ENCODE results near the gene HMOX2.

DNA sequence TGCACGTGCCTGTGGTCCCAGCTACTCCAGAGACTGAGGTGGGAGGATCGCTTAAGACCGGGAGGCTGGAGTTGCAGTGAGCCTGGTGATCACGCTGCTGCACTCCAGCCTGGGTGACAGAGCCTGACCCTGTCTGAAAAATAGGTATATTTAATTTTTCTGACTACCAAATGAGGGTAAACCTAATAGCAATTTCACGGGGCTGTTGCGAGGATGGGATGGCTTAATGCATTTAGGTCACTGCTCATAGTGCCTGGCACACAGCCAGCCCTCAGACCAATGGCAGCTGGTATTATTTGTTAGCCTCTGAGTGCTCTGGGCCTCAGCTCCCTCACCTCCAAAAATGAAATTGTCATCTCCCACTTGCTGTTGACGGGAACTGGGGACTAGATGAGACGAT, 68.3 kb downstream of the HMOX2 start:
- TF ChIP-seq, protein P1, sequence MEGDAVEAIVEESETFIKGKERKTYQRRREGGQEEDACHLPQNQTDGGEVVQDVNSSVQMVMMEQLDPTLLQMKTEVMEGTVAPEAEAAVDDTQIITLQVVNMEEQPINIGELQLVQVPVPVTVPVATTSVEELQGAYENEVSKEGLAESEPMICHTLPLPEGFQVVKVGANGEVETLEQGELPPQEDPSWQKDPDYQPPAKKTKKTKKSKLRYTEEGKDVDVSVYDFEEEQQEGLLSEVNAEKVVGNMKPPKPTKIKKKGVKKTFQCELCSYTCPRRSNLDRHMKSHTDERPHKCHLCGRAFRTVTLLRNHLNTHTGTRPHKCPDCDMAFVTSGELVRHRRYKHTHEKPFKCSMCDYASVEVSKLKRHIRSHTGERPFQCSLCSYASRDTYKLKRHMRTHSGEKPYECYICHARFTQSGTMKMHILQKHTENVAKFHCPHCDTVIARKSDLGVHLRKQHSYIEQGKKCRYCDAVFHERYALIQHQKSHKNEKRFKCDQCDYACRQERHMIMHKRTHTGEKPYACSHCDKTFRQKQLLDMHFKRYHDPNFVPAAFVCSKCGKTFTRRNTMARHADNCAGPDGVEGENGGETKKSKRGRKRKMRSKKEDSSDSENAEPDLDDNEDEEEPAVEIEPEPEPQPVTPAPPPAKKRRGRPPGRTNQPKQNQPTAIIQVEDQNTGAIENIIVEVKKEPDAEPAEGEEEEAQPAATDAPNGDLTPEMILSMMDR (IDR thresholded peaks at IDR 0.05), result no peak
- TF ChIP-seq POLR2A (IDR thresholded peaks at IDR 0.05), result no peak

Data from heart left ventricle (tissue), 13 donors.